ENCODE results near the gene WDR6.

WDR6 gene

DNA sequence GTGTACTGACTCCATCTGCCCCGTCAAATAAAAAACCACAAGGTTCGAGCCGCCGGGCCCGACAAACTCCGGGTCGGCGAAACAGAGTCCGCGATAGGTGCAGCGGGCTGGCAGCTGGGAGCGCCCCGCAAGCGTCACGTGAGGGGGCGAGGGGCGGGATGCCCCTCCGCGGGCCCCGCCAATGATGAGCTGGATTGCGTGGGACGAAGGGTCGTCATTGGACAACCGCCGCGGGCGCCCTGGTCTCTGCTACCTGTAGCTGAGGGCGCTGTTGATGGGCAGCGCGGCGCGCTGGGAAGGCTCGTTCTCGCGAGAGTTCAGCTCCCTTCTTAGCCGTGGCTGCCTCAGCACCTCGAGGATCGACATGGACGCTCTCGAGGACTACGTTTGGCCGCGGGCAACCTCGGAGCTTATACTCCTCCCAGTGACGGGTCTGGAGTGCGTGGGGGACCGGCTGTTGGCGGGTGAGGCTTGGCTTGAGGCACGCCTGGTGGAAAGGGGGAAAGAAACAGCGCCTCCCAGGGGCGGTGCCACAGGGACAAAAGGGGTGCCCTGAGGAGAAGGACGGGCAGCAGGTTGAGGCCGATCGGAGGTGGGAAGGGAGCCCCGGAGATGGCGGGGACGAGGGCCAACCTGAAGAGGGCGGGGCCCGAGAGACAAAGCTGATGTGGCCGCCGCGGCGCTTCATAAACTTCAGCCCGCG lies at the start of gene WDR6:
Gene WDR6, plus strand, starts transcription at position 324 of the 703 bp plus-strand sequence. Its CDS starts 41 bp downstream, at position 365.
- peak; percentile 98 for DNase-seq

- no peak for DNase-seq
Measured at GRCh38 chr3:48960841-48961413, 46.3 kb upstream of the WDR6 start.

GRCh38 chr3:48962340-48962739 lies 44.9 kb upstream of the WDR6 start:
- DNase-seq: no peak

GRCh38 chr3:48962939-48963338 lies 44.3 kb upstream of the WDR6 start:
- no peak for DNase-seq

- DNase-seq: no peak
Measured at GRCh38 chr3:48963591-48963990, 43.6 kb upstream of the WDR6 start.

- peak; percentile 2 for DNase-seq
Measured at GRCh38 chr3:48966367-48966766, 40.8 kb upstream of the WDR6 start.

- no peak for DNase-seq
Measured at GRCh38 chr3:48966876-48967361, 40.3 kb upstream of the WDR6 start.

DNA sequence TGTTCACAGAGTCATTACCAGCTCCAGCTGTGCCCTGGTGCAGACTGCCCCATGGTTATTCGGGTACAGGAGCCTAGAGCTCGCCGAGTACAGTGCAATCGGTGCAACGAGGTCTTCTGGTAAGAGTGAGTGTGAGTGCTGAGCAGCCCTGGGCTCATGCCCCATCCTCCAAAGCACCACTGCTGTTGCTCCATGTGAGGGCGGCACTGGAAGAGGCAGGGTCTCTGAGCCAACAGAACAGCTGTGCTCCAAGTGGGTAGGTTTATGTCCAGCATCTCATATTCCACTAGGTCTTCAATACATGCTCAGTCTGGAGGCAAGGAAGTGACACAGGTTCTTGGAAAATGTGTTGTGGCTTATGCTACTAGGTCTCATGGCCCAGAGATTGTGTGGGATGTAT lies 36.6 kb upstream of the WDR6 start:
- DNase-seq: no peak

- no peak for DNase-seq
Measured at GRCh38 chr3:48974076-48974864, 32.9 kb upstream of the WDR6 start.

DNA sequence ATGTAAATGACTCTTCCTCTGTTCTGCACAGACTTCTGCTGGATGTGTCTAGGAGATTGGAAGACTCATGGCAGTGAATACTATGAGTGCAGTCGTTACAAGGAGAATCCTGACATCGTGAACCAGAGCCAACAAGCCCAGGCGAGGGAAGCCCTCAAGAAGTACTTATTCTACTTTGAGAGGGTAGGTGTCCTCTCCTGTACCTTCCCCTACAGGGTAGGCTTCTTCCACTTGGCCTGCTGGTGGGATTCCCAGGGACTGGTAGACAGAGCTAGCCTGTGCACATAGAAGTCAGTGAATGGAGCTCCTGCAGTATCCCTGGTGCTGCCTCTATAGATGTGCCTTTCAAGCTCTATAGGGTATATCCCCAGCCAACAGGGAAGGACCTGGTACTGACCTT lies 27.7 kb upstream of the WDR6 start:
- DNase-seq: no peak

GRCh38 chr3:48980295-48980694 lies 26.9 kb upstream of the WDR6 start:
- no peak for DNase-seq

GRCh38 chr3:48982016-48982415 lies 25.2 kb upstream of the WDR6 start:
- no peak for DNase-seq

- DNase-seq: no peak
Measured at GRCh38 chr3:48982686-48983085, 24.5 kb upstream of the WDR6 start.

- no peak for DNase-seq
Measured at GRCh38 chr3:48983096-48983495, 24.1 kb upstream of the WDR6 start.

DNA sequence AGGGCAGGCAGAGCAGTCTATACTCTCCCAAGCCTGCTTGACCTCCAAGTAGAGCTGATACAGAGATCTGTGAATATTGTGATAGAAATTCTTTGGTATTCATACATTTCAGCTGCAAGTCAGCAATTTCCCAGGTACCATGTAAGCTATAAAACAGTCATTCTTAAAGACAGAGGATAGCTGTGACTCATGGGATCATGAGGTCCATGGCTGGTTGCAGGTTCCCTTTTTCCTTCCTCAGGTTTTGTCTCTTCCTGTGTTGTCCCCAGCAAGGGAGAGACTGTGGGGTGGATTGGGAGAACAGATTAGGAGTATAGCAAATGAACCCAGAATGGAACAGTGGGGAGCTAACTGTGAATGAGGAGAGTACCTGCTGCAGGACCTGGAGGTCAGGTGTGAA lies 22.5 kb upstream of the WDR6 start:
- no peak for DNase-seq

- no peak for DNase-seq
Measured at GRCh38 chr3:48985831-48986376, 21.3 kb upstream of the WDR6 start.

DNA sequence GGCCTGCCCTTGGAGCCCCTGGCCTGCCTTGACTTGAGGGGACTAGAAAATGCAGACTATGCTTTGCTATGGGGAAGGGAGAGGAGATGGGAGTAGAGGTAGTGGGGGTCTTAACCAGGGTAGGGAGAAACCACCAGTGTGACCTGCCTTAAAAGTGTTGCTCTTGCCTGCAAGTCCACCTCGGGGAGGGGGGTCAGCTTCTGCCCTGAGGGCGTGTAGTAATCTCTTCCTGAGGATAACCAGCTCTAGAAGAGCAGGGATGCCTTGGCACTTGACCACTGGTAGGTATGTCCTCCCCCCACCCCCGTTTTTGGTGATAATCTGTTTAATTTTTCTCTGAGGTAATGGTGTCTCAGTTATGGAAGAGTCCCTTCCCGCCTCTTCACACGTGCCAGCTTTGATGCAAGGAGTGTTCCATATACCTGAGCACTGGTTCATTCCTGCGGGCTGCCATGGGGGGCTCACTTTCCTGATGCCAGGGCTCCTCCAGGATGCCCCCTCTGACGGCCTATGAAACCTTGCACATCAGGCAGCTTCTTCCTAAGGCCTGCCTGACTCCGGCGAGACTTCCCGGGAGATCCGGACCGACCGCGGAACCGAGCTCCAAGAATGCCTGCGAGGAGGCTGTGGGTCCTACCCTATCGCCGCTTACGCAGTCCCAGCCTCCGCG lies 17.9 kb upstream of the WDR6 start:
- no peak for DNase-seq

GRCh38 chr3:48989796-48990635 lies 17.2 kb upstream of the WDR6 start, which contains the start of gene P4HTM:
Gene P4HTM, plus strand, starts transcription at chr3:48990241. Its CDS starts 16 bp downstream, at chr3:48990257.
- peak; percentile 73 for DNase-seq

- peak; percentile 49 for DNase-seq
Measured at GRCh38 chr3:48990636-48991469, 16.3 kb upstream of the WDR6 start.

DNA sequence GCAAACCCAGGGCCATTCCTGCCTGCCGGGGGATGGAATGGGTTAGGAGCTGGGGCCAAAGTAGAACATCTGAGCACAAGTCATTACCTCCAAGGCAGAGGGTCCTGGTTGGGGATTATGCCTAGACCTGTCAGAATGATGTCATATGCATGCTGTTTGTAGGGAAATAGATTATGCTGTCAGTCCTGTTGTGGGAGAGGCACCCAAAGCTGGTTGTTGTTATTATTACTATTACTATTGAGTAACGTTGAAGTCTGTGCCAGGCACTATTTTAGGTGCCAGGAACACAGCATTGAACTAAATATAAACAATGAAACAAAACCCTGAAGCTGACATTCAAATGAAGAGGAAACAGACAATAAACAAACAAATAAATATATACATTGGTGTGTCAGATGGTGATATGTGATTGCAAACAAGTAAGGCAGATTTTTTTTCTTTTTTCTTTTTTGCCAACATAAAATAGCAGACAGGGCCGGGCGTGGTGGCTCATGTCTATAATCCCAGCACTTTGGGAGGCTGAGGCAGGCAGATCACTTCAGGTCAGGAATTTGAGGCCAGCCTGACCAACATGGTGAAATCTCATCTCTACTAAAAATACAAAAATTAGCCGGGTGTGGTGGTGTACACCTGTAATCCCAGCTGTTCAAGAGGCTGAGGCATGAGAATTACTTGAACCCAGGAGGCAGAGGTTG lies 15.2 kb upstream of the WDR6 start:
- DNase-seq: no peak
